H9 (cell line): ENCODE measurements around the gene WHAMM. TPM values are rescaled to one million over a fixed set of nuclear protein-coding genes. Genes with fewer than 3 reads are reported as not detected.

ENCODE experiments used
- DNase-seq: peaks from one replicate; pipeline ENCODE4 v3.0.0-alpha.2; 2017
- H2AFZ ChIP-seq: one replicate; pipeline ENCODE4 v1.6.1; 2013; ENCODE audit warnings: mild to moderate bottlenecking, low read length, control low read depth, moderate library complexity
- H2AK5ac ChIP-seq: 2 replicates; pipeline ENCODE4 v1.6.1; 2013; ENCODE audit warnings: low read length, control low read depth, mixed read lengths; ENCODE audit not compliant: insufficient read length
- H2BK120ac ChIP-seq: one replicate; pipeline ENCODE4 v1.6.1; 2013; ENCODE audit warnings: low read depth, mild to moderate bottlenecking, low read length, control low read depth, inconsistent platforms; ENCODE audit not compliant: poor library complexity, severe bottlenecking
- H2BK12ac ChIP-seq: 2 replicates; pipeline ENCODE4 v1.6.1; 2013; ENCODE audit warnings: low read length, control low read depth, mixed read lengths, low read depth; ENCODE audit not compliant: insufficient read length
- H2BK15ac ChIP-seq: 2 replicates; pipeline ENCODE4 v1.6.1; 2013; ENCODE audit warnings: low read depth, low read length, control low read depth
- H2BK20ac ChIP-seq: one replicate; pipeline ENCODE4 v1.6.1; 2013; ENCODE audit warnings: low read depth, mild to moderate bottlenecking, low read length, control low read depth, inconsistent platforms; ENCODE audit not compliant: poor library complexity, severe bottlenecking
- H2BK5ac ChIP-seq: 2 replicates; pipeline ENCODE4 v1.6.1; 2013; ENCODE audit warnings: low read length, control low read depth, mixed read lengths; ENCODE audit not compliant: insufficient read length
- H3K14ac ChIP-seq: 2 replicates; pipeline ENCODE4 v1.6.1; 2013; ENCODE audit warnings: low read length, control low read depth; ENCODE audit not compliant: insufficient read depth
- H3K18ac ChIP-seq: 2 replicates; pipeline ENCODE4 v1.6.1; 2013; ENCODE audit warnings: low read depth, mild to moderate bottlenecking, mixed read lengths, low read length, control low read depth; ENCODE audit not compliant: insufficient read length
- H3K23ac ChIP-seq: 2 replicates; pipeline ENCODE4 v1.6.1; 2013; ENCODE audit warnings: low read length, control low read depth, mixed read lengths, low read depth; ENCODE audit not compliant: insufficient read length
- H3K23me2 ChIP-seq: 2 replicates; pipeline ENCODE4 v1.6.1; 2013; ENCODE audit warnings: low read depth, mild to moderate bottlenecking, mixed read lengths, low read length, control low read depth; ENCODE audit not compliant: insufficient read length, poor library complexity, severe bottlenecking
- H3K27ac ChIP-seq: 2 replicates; pipeline ENCODE4 v1.5.1; 2013; ENCODE audit warnings: low read length, control low read depth, mixed read lengths, low read depth; ENCODE audit not compliant: insufficient read length
- H3K27me3 ChIP-seq: 2 replicates; pipeline ENCODE4 v1.6.1; 2013; ENCODE audit warnings: low read length, control low read depth, inconsistent platforms; ENCODE audit not compliant: insufficient read depth
- H3K4ac ChIP-seq: 2 replicates; pipeline ENCODE4 v1.6.1; 2013; ENCODE audit warnings: low read depth, mild to moderate bottlenecking, control low read depth, inconsistent platforms, low read length, moderate library complexity
- H3K4me1 ChIP-seq: 2 replicates; pipeline ENCODE4 v1.6.1; 2013; ENCODE audit warnings: low read length, control low read depth, inconsistent platforms; ENCODE audit not compliant: insufficient read depth
- H3K4me2 ChIP-seq: 2 replicates; pipeline ENCODE4 v1.6.1; 2013; ENCODE audit warnings: low read length, control low read depth, mixed read lengths; ENCODE audit not compliant: insufficient read length, insufficient read depth
- H3K56ac ChIP-seq: 2 replicates; pipeline ENCODE4 v1.6.1; 2013; ENCODE audit warnings: low read depth, mild to moderate bottlenecking, mixed read lengths, low read length, control low read depth; ENCODE audit not compliant: insufficient read length
- H3K79me1 ChIP-seq: 2 replicates; pipeline ENCODE4 v1.6.1; 2013; ENCODE audit warnings: low read depth, mild to moderate bottlenecking, moderate library complexity, low read length, control low read depth, inconsistent platforms; ENCODE audit not compliant: insufficient read depth, poor library complexity, severe bottlenecking
- H3K79me2 ChIP-seq: 2 replicates; pipeline ENCODE4 v1.6.1; 2013; ENCODE audit warnings: low read length, control low read depth, inconsistent platforms; ENCODE audit not compliant: insufficient read depth
- H3K9ac ChIP-seq: 2 replicates; pipeline ENCODE4 v1.6.1; 2013; ENCODE audit warnings: low read length, control low read depth, mixed read lengths; ENCODE audit not compliant: insufficient read length; ENCODE audit errors: extremely low read depth
- H3K9me3 ChIP-seq: one replicate; pipeline ENCODE4 v1.6.1; 2013; ENCODE audit warnings: low read depth, low read length, inconsistent platforms; ENCODE audit not compliant: control insufficient read depth
- H3T11ph ChIP-seq: one replicate; pipeline ENCODE4 v1.6.1; 2013; ENCODE audit warnings: mild to moderate bottlenecking, low read length, control low read depth, inconsistent platforms
- H4K20me1 ChIP-seq: one replicate; pipeline ENCODE4 v1.6.1; 2013; ENCODE audit not compliant: control insufficient read depth, insufficient read length, insufficient read depth
- H4K5ac ChIP-seq: 2 replicates; pipeline ENCODE4 v1.6.1; 2013; ENCODE audit warnings: low read depth, mild to moderate bottlenecking, mixed read lengths, low read length, control low read depth; ENCODE audit not compliant: insufficient read length
- H4K8ac ChIP-seq: replicated peaks from 2 replicates; pipeline ENCODE4 v1.6.1; 2013; ENCODE audit warnings: low read length, control low read depth, mixed read lengths, low read depth; ENCODE audit not compliant: insufficient read length
- H4K91ac ChIP-seq: 2 replicates; pipeline ENCODE4 v1.6.1; 2013; ENCODE audit warnings: low read depth, mild to moderate bottlenecking, moderate library complexity, mixed read lengths, low read length, control low read depth; ENCODE audit not compliant: insufficient read length
- H3K27ac Mint-ChIP-seq, 3 experiments: 2 replicates in 2 of 3; 3 replicates in 1 of 3; pipeline ENCODE4 v1.8.0; 2020 to 2021; ENCODE audit warnings: mixed read lengths in 3 of 3, mild to moderate bottlenecking in 1 of 3, moderate library complexity in 1 of 3
- H3K27me3 Mint-ChIP-seq: 2 replicates; pipeline ENCODE4 v1.8.0; 2021; ENCODE audit warnings: low read depth, mild to moderate bottlenecking, moderate library complexity, mixed read lengths
- H3K36me3 Mint-ChIP-seq, 3 experiments: 2 replicates in 2 of 3; 3 replicates in 1 of 3; pipeline ENCODE4 v1.8.0; 2020 to 2021; ENCODE audit warnings: low read depth in 3 of 3, mixed read lengths in 3 of 3; ENCODE audit not compliant: insufficient read depth in 1 of 3
- H3K4me1 Mint-ChIP-seq, 2 experiments: 2 replicates each; pipeline ENCODE4 v1.8.0; 2020; ENCODE audit warnings: mixed read lengths in 2 of 2
- H3K4me3 Mint-ChIP-seq, 2 experiments: 2 replicates in 1 of 2; 3 replicates in 1 of 2; pipeline ENCODE4 v1.8.0; 2020 to 2021; ENCODE audit warnings: mild to moderate bottlenecking in 2 of 2, mixed read lengths in 2 of 2, moderate library complexity in 1 of 2
- H3K9me3 Mint-ChIP-seq, 2 experiments: 2 replicates in 1 of 2; 3 replicates in 1 of 2; pipeline ENCODE4 v1.8.0; 2020; ENCODE audit warnings: mild to moderate bottlenecking in 2 of 2, mixed read lengths in 2 of 2, moderate library complexity in 1 of 2
- CTCF ChIP-seq: fragments of 200-600 bp; sonication (generic); conservative IDR thresholded peaks from 3 replicates; pipeline ENCODE4 v1.8.0; 2021; ENCODE audit warnings: antibody characterized with exemption, mild to moderate bottlenecking
- WGBS: extraction: QIAGEN DNeasy Blood & Tissue Kit; methylation state at CpG from one replicate; pipeline ENCODE4 v1.1.7; 2013; ENCODE audit warnings: missing lambda C conversion rate, low lambda C conversion rate, mixed read lengths; ENCODE audit not compliant: insufficient read length; ENCODE audit errors: extremely low coverage; 5-methylcytosine and 5-hydroxymethylcytosine counted together
- total RNA-seq: library from RNA; stranded (reverse); gene quantifications from 2 replicates; pipeline ENCODE4 v1.2.1, GENCODE V29; 2021

Gene WHAMM
- total RNA-seq, 1 experiment from 2014 or later, result 3.0 TPM

DNA sequence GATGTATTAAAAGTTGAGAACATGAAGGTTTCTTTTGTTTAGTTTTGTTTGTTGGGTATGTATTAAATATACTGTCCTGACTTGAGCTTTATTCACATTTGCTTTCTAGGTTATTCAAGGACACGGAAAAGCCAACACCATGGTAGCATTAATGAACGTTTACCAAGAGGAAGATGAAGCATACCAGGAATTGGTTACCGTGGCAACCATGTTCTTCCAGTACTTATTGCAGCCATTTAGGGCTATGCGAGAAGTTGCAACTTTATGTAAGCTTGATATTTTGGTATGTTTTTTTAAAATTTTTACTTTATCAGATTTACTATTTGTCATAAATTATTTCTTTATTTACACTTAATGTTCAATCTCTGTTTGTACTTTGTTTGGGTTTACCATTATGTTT, 3.6 kb downstream of the WHAMM start:
- Mint-ChIP-seq H3K36me3 (peaks cover 1 to 26% (median 15%) of the 10 kb centered on the region in 3 experiments; a peak in 5 of 7 replicates), H3K27me3 (no peaks in the 10 kb centered on the region), H3K4me1 (peaks cover 10 to 20% of the 10 kb centered on the region in 2 experiments), H3K9me3 (no peaks in the 10 kb centered on the region), H3K27ac (no peak overlapping the region), H3K4me3 (no peak overlapping the region)
- H4K5ac ChIP-seq, result no peak overlapping the region
- H3K4me1 ChIP-seq, result no peaks in the 10 kb centered on the region
- no peak overlapping the region for H3K56ac ChIP-seq
- H3K4ac ChIP-seq, result no peak overlapping the region
- H4K20me1 ChIP-seq, result no peaks in the 10 kb centered on the region
- H2BK20ac ChIP-seq, result no peak overlapping the region
- H3T11ph ChIP-seq, result no peak overlapping the region
- no peak overlapping the region for H2BK12ac ChIP-seq
- WGBS, result no CpG with 5 or more reads among the region's 4 CpGs
- H4K8ac ChIP-seq, result no peak overlapping the region
- H3K14ac ChIP-seq, result no peak overlapping the region
- TF ChIP-seq CTCF, result no peak
- no peaks in the 10 kb centered on the region for H3K79me1 ChIP-seq
- no peak overlapping the region for H2BK120ac ChIP-seq
- no peak overlapping the region for H3K23ac ChIP-seq
- no peak overlapping the region for H3K9ac ChIP-seq
- no peak overlapping the region for H2AFZ ChIP-seq
- H3K18ac ChIP-seq, result no peak overlapping the region
- H3K9me3 ChIP-seq, result no peaks in the 10 kb centered on the region
- no peaks in the 10 kb centered on the region for H3K79me2 ChIP-seq
- H2AK5ac ChIP-seq, result no peak overlapping the region
- H3K23me2 ChIP-seq, result peaks cover 6% of the 10 kb centered on the region
- H4K91ac ChIP-seq, result no peak overlapping the region
- no peak overlapping the region for H2BK15ac ChIP-seq
- no peak overlapping the region for H2BK5ac ChIP-seq
- no peaks in the 10 kb centered on the region for H3K27me3 ChIP-seq
- H3K4me2 ChIP-seq, result no peak overlapping the region
- DNase-seq, result no peak
- no peak overlapping the region for H3K27ac ChIP-seq
